Tibial nerve (tissue), 4 donors: ENCODE data around the gene IGFN1. TPM values are rescaled to one million over a fixed set of nuclear protein-coding genes. Genes with fewer than 3 reads are reported as not detected.

ENCODE experiments used
- DNase-seq, 2 donors: peaks; one replicate each; pipeline ENCODE4 v3.0.0-alpha.2; 2019; ENCODE audit warnings: low spot score in 2 of 2
- H3K27ac ChIP-seq, 4 donors: fragments of 200-600 bp; sonication (generic) in 3 of 4; one replicate each; pipeline ENCODE4 v1.5.1; 2017 to 2019; ENCODE audit warnings: mild to moderate bottlenecking in 1 of 4
- H3K27me3 ChIP-seq, 2 donors: fragments of 200-600 bp; sonication (generic) in 1 of 2; one replicate each; pipeline versions ENCODE4 v1.5.1 to v1.6.0; 2017 to 2019
- H3K36me3 ChIP-seq, 3 donors: fragments of 200-600 bp; sonication (generic); one replicate each; pipeline ENCODE4 v1.5.1; 2018 to 2019
- H3K4me1 ChIP-seq, 4 donors: fragments of 200-600 bp; sonication (generic) in 3 of 4; one replicate each; pipeline ENCODE4 v1.5.1; 2017 to 2019
- H3K4me3 ChIP-seq, 4 donors: fragments of 200-600 bp; sonication (generic) in 3 of 4; one replicate each; pipeline ENCODE4 v1.5.1; 2017 to 2019; ENCODE audit warnings: mild to moderate bottlenecking in 1 of 4, moderate library complexity in 1 of 4
- H3K9me3 ChIP-seq, 4 donors: fragments of 200-600 bp; sonication (generic) in 3 of 4; one replicate each; pipeline ENCODE4 v1.5.1; 2017 to 2019
- EP300 ChIP-seq, 2 donors: sonication (generic); formaldehyde crosslinking; IDR thresholded peaks; one replicate each; pipeline ENCODE4 v1.6.1; 2017; ENCODE audit warnings: antibody characterized with exemption in 2 of 2, mild to moderate bottlenecking in 1 of 2
- POLR2A ChIP-seq, 2 donors: fragments of 450-650 bp; IDR thresholded peaks; one replicate each; pipeline ENCODE4 v1.6.1; 2017; ENCODE audit warnings: antibody characterized with exemption in 2 of 2, mild to moderate bottlenecking in 2 of 2, moderate library complexity in 2 of 2
- WGBS, 2 donors: methylation state at CpG; one replicate each; pipeline ENCODE4 v1.1.5; 2018; 5-methylcytosine and 5-hydroxymethylcytosine counted together
- total RNA-seq, 4 donors: library from RNA; depleted of rRNA; stranded (reverse); fragments of >200 nt; gene quantifications; one replicate each; pipeline ENCODE4 v1.1.0, GENCODE V29; 2016
- TF ChIP-seq, protein P1 (sequence below), 5 experiments: fragments of 200-600 bp in 3 of 5; fragments of 450-650 bp in 2 of 5; sonication (generic) in 3 of 5; IDR thresholded peaks; one replicate each; pipeline ENCODE4 v1.5.1; 2016 to 2019; ENCODE audit warnings: antibody characterized with exemption in 5 of 5, mild to moderate bottlenecking in 3 of 5, moderate library complexity in 2 of 5

Gene IGFN1
- total RNA-seq, 4 donors from 2014 or later = not detected

GRCh38 chr1:201206176-201206575 lies 15.6 kb downstream of the IGFN1 start:
- H3K27ac ChIP-seq = no peak overlapping the region
- TF ChIP-seq EP300 (IDR thresholded peaks at IDR 0.05) = no peak
- TF ChIP-seq POLR2A (IDR thresholded peaks at IDR 0.05) = no peak
- TF ChIP-seq, protein P1, sequence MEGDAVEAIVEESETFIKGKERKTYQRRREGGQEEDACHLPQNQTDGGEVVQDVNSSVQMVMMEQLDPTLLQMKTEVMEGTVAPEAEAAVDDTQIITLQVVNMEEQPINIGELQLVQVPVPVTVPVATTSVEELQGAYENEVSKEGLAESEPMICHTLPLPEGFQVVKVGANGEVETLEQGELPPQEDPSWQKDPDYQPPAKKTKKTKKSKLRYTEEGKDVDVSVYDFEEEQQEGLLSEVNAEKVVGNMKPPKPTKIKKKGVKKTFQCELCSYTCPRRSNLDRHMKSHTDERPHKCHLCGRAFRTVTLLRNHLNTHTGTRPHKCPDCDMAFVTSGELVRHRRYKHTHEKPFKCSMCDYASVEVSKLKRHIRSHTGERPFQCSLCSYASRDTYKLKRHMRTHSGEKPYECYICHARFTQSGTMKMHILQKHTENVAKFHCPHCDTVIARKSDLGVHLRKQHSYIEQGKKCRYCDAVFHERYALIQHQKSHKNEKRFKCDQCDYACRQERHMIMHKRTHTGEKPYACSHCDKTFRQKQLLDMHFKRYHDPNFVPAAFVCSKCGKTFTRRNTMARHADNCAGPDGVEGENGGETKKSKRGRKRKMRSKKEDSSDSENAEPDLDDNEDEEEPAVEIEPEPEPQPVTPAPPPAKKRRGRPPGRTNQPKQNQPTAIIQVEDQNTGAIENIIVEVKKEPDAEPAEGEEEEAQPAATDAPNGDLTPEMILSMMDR (IDR thresholded peaks at IDR 0.05) = no peak
- WGBS, 2 donors = 25 to 29% methylated on average over 4 of the region's 4 CpGs

DNA sequence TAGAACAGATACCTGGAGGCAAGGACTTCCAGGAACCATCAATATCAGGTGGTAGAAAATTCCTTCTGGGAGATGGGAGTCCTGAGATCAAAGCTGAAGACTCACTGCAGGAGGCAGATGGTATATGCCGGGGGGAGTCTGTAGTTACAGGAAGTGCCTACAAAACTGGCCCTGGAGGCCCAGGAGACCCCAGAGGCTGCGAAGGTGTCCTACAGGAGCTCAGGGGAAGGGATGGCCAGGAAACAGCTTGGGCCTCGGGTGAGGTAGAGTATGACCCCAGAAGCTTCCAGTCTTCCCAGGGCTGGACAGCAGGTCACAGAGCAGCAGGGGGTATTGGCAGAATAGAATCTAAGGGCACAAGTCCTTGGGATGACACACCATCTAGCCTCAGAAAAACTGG lies 16.4 kb downstream of the IGFN1 start:
- WGBS, 2 donors = 82 to 90% methylated on average over 3 of the region's 3 CpGs
- Histone ChIP-seq H3K27me3 (no peaks in the 10 kb centered on the region), H3K4me3 (no peak overlapping the region), H3K36me3 (no peaks in the 10 kb centered on the region), H3K9me3 (no peaks in the 10 kb centered on the region), H3K4me1 (no peaks in the 10 kb centered on the region), H3K27ac (no peak overlapping the region)
- TF ChIP-seq POLR2A (IDR thresholded peaks at IDR 0.05) (no peak), EP300 (IDR thresholded peaks at IDR 0.05) (no peak)
- TF ChIP-seq, protein P1 (IDR thresholded peaks at IDR 0.05) = no peak
- no peak for DNase-seq

More at GRCh38 chr1:201206176-201206575, 15.6 kb downstream of the IGFN1 start:
- Histone ChIP-seq H3K4me1 (no peaks in the 10 kb centered on the region), H3K4me3 (no peak overlapping the region), H3K9me3 (no peaks in the 10 kb centered on the region), H3K27me3 (no peaks in the 10 kb centered on the region), H3K36me3 (no peaks in the 10 kb centered on the region)
- no peak for DNase-seq

- DNase-seq = no peak
Measured at GRCh38 chr1:201208236-201208635, 17.6 kb downstream of the IGFN1 start.

GRCh38 chr1:201212056-201212455 lies 21.4 kb downstream of the IGFN1 start:
- WGBS, 2 donors = 85 to 99% methylated on average over 5 of the region's 5 CpGs
- H3K27me3 ChIP-seq = no peaks in the 10 kb centered on the region
- no peak for TF ChIP-seq POLR2A (IDR thresholded peaks at IDR 0.05)
- TF ChIP-seq, protein P1 (IDR thresholded peaks at IDR 0.05) = no peak
- no peak for TF ChIP-seq EP300 (IDR thresholded peaks at IDR 0.05)
- DNase-seq = no peak
- no peaks in the 10 kb centered on the region for H3K4me1 ChIP-seq
- no peak overlapping the region for H3K27ac ChIP-seq
- H3K9me3 ChIP-seq = no peaks in the 10 kb centered on the region
- H3K36me3 ChIP-seq = no peaks in the 10 kb centered on the region
- H3K4me3 ChIP-seq = no peak overlapping the region

More at GRCh38 chr1:201208236-201208635, 17.6 kb downstream of the IGFN1 start:
- Histone ChIP-seq H3K4me3 (no peak overlapping the region), H3K36me3 (no peaks in the 10 kb centered on the region), H3K9me3 (no peaks in the 10 kb centered on the region), H3K27me3 (no peaks in the 10 kb centered on the region), H3K27ac (no peak overlapping the region), H3K4me1 (no peaks in the 10 kb centered on the region)
- whole genome bisulfite sequencing, 2 donors = 94 to 95% methylated on average over 2 of the region's 2 CpGs
- no peak for TF ChIP-seq EP300 (IDR thresholded peaks at IDR 0.05)
- TF ChIP-seq POLR2A (IDR thresholded peaks at IDR 0.05) = no peak
- TF ChIP-seq, protein P1 (IDR thresholded peaks at IDR 0.05) = no peak

- no peaks in the 10 kb centered on the region for H3K36me3 ChIP-seq
- H3K4me1 ChIP-seq = no peaks in the 10 kb centered on the region
- no peak overlapping the region for H3K4me3 ChIP-seq
- H3K27ac ChIP-seq = no peak overlapping the region
- H3K27me3 ChIP-seq = no peaks in the 10 kb centered on the region
- H3K9me3 ChIP-seq = no peaks in the 10 kb centered on the region
- 91 to 92% methylated on average over 8 of the region's 8 CpGs for WGBS, 2 donors
- no peak for DNase-seq
- TF ChIP-seq, protein P1 (IDR thresholded peaks at IDR 0.05) = no peak
- TF ChIP-seq EP300 (IDR thresholded peaks at IDR 0.05) (no peak), POLR2A (IDR thresholded peaks at IDR 0.05) (no peak)
Measured at GRCh38 chr1:201212461-201213055, 21.9 kb downstream of the IGFN1 start.
